SJCRH30 (cell line): ENCODE results near the gene BCAT1. TPM values are rescaled to one million over a fixed set of nuclear protein-coding genes. Genes with fewer than 3 reads are reported as not detected.
"Not testable (repeated sequence)": the region's sequence is repeated elsewhere in the genome, so short reads cannot be mapped to it uniquely, and the experiment has no call there.

ENCODE experiments used
- DNase-seq, 2 experiments: peaks; one replicate each; pipeline ENCODE4 v3.0.0-alpha.2; 2015 to 2020
- H3K27ac ChIP-seq: fragments of 250-450 bp; sonication (Bioruptor Pico); 2 replicates; pipeline ENCODE4 v1.5.1; 2020; ENCODE audit warnings: mild to moderate bottlenecking, moderate library complexity
- H3K27me3 ChIP-seq: fragments of 250-450 bp; sonication (Bioruptor Pico); 2 replicates; pipeline ENCODE4 v1.5.1; 2020; ENCODE audit warnings: mild to moderate bottlenecking, moderate library complexity
- H3K36me3 ChIP-seq: fragments of 250-450 bp; sonication (Bioruptor Pico); 2 replicates; pipeline ENCODE4 v1.5.1; 2020; ENCODE audit warnings: mild to moderate bottlenecking, moderate library complexity
- H3K4me1 ChIP-seq: fragments of 250-450 bp; sonication (Bioruptor Pico); 2 replicates; pipeline ENCODE4 v1.5.1; 2020; ENCODE audit warnings: mild to moderate bottlenecking, moderate library complexity
- H3K4me3 ChIP-seq: fragments of 250-450 bp; sonication (Bioruptor Pico); 2 replicates; pipeline ENCODE4 v1.5.1; 2020; ENCODE audit warnings: mild to moderate bottlenecking, moderate library complexity
- H3K9me3 ChIP-seq: fragments of 250-450 bp; sonication (Bioruptor Pico); replicated peaks from 2 replicates; pipeline ENCODE4 v1.5.1; 2020; ENCODE audit warnings: mild to moderate bottlenecking, moderate library complexity
- total RNA-seq: library from RNA; depleted of rRNA; stranded (reverse); fragments of >200 nt; shearing (Covaris generic); gene quantifications from 2 replicates; pipeline ENCODE4 v1.2.3, GENCODE V29; 2014

The BCAT1 gene
- total RNA-seq, 1 experiment from 2014 or later = 239 TPM

- Histone ChIP-seq H3K4me1 (peaks cover 33% of the 10 kb centered on the region), H3K4me3 (peak overlapping the region; percentile 87), H3K27me3 (no peaks in the 10 kb centered on the region), H3K27ac (peak overlapping the region; percentile 94), H3K36me3 (peaks cover 32% of the 10 kb centered on the region), H3K9me3 (no peaks in the 10 kb centered on the region)
- DNase-seq = peak in 1 of 2 experiments; percentile 34
Observed at GRCh38 chr12:24945845-24946244, 3.1 kb downstream of the BCAT1 start.

GRCh38 chr12:24945039-24945438 lies 3.9 kb downstream of the BCAT1 start:
- peaks cover 33% of the 10 kb centered on the region for H3K4me1 ChIP-seq
- DNase-seq = peak in 1 of 2 experiments; percentile 80
- peaks cover 40% of the 10 kb centered on the region for H3K36me3 ChIP-seq
- no peak overlapping the region for H3K4me3 ChIP-seq
- no peaks in the 10 kb centered on the region for H3K27me3 ChIP-seq
- H3K9me3 ChIP-seq = no peaks in the 10 kb centered on the region
- peak overlapping the region; percentile 94 for H3K27ac ChIP-seq

GRCh38 chr12:24944601-24944975 lies 4.3 kb downstream of the BCAT1 start:
- peaks cover 44% of the 10 kb centered on the region for H3K36me3 ChIP-seq
- H3K4me1 ChIP-seq = peaks cover 32% of the 10 kb centered on the region
- no peaks in the 10 kb centered on the region for H3K9me3 ChIP-seq
- H3K27me3 ChIP-seq = no peaks in the 10 kb centered on the region
- H3K27ac ChIP-seq = peak overlapping the region; percentile 94
- no peak for DNase-seq
- H3K4me3 ChIP-seq = no peak overlapping the region

GRCh38 chr12:24943947-24944600 lies 4.8 kb downstream of the BCAT1 start:
- Histone ChIP-seq H3K4me3 (peak overlapping the region; percentile 29), H3K36me3 (peaks cover 45% of the 10 kb centered on the region), H3K9me3 (no peaks in the 10 kb centered on the region), H3K27ac (peak overlapping the region; percentile 94), H3K4me1 (peaks cover 29% of the 10 kb centered on the region), H3K27me3 (no peaks in the 10 kb centered on the region)
- peak; percentile 93 to 98 for DNase-seq

- no peaks in the 10 kb centered on the region for H3K27me3 ChIP-seq
- peaks cover 63% of the 10 kb centered on the region for H3K36me3 ChIP-seq
- H3K4me1 ChIP-seq = peaks cover 31% of the 10 kb centered on the region
- no peaks in the 10 kb centered on the region for H3K9me3 ChIP-seq
- no peak for DNase-seq
- H3K4me3 ChIP-seq = no peak overlapping the region
- H3K27ac ChIP-seq = no peak overlapping the region
Observed at GRCh38 chr12:24940157-24940556, 8.7 kb downstream of the BCAT1 start.

GRCh38 chr12:24939551-24939950 lies 9.3 kb downstream of the BCAT1 start:
- not testable (repeated sequence) for H3K27me3 ChIP-seq, H3K9me3 ChIP-seq, H3K27ac ChIP-seq, H3K4me3 ChIP-seq, DNase-seq
- Histone ChIP-seq H3K4me1 (peaks cover 25% of the 10 kb centered on the region), H3K36me3 (peaks cover 63% of the 10 kb centered on the region)

GRCh38 chr12:24938341-24938740 lies 10.6 kb downstream of the BCAT1 start:
- H3K9me3 ChIP-seq = 0 out of 2 replicates have a peak, but pooled peaks cover 4% of the 10 kb centered on the region
- no peak overlapping the region for H3K27ac ChIP-seq
- peaks cover 74% of the 10 kb centered on the region for H3K36me3 ChIP-seq
- no peak overlapping the region for H3K4me3 ChIP-seq
- no peaks in the 10 kb centered on the region for H3K27me3 ChIP-seq
- H3K4me1 ChIP-seq = peaks cover 21% of the 10 kb centered on the region
- DNase-seq = no peak

- DNase-seq = peak in 1 of 2 experiments; percentile 42
Observed at GRCh38 chr12:24937553-24938244, 11.2 kb downstream of the BCAT1 start.

GRCh38 chr12:24933694-24934407 lies 15.1 kb downstream of the BCAT1 start:
- H3K36me3 ChIP-seq = peaks cover 47% of the 10 kb centered on the region
- no peaks in the 10 kb centered on the region for H3K27me3 ChIP-seq
- 0 out of 2 replicates have a peak, but pooled peaks cover 4% of the 10 kb centered on the region for H3K9me3 ChIP-seq
- no peak overlapping the region for H3K27ac ChIP-seq
- H3K4me3 ChIP-seq = no peak overlapping the region
- DNase-seq = no peak
- H3K4me1 ChIP-seq = peaks cover 40% of the 10 kb centered on the region

More at GRCh38 chr12:24937553-24938244, 11.2 kb downstream of the BCAT1 start:
- peaks cover 72% of the 10 kb centered on the region for H3K36me3 ChIP-seq
- no peak overlapping the region for H3K4me3 ChIP-seq
- no peak overlapping the region; the same call in 1 of the 2 replicates for H3K27ac ChIP-seq
- H3K27me3 ChIP-seq = no peaks in the 10 kb centered on the region
- 0 out of 2 replicates have a peak, but pooled peaks cover 4% of the 10 kb centered on the region for H3K9me3 ChIP-seq
- peaks cover 16% of the 10 kb centered on the region for H3K4me1 ChIP-seq

- no peak overlapping the region; the same call in 1 of the 2 replicates for H3K27ac ChIP-seq
- H3K4me1 ChIP-seq = peaks cover 28% of the 10 kb centered on the region
- no peak overlapping the region for H3K4me3 ChIP-seq
- no peaks in the 10 kb centered on the region for H3K27me3 ChIP-seq
- 0 out of 2 replicates have a peak, but pooled peaks cover 4% of the 10 kb centered on the region for H3K9me3 ChIP-seq
- peaks cover 31% of the 10 kb centered on the region for H3K36me3 ChIP-seq
- DNase-seq = peak in 1 of 2 experiments; percentile 43
Observed at GRCh38 chr12:24931666-24932405, 17.1 kb downstream of the BCAT1 start.

GRCh38 chr12:24929953-24930352 lies 18.9 kb downstream of the BCAT1 start:
- peak in 1 of 2 experiments; percentile 52 for DNase-seq
- Histone ChIP-seq H3K4me3 (no peak overlapping the region), H3K36me3 (peaks cover 21% of the 10 kb centered on the region), H3K4me1 (peaks cover 27% of the 10 kb centered on the region), H3K27ac (peak overlapping the region; percentile 76), H3K9me3 (peaks cover 4% of the 10 kb centered on the region; the same call in 1 of the 2 replicates), H3K27me3 (no peaks in the 10 kb centered on the region)

- not testable (repeated sequence) for H3K9me3 ChIP-seq, H3K27me3 ChIP-seq, H3K4me3 ChIP-seq
- DNase-seq = peak; percentile 58 to 70
- Histone ChIP-seq H3K4me1 (peaks cover 27% of the 10 kb centered on the region), H3K27ac (peak overlapping the region; percentile 76), H3K36me3 (peaks cover 19% of the 10 kb centered on the region)
Observed at GRCh38 chr12:24928533-24929306, 20.2 kb downstream of the BCAT1 start.

- DNase-seq = no peak
- Histone ChIP-seq H3K36me3 (peaks cover 13% of the 10 kb centered on the region), H3K27ac (peak overlapping the region; percentile 76), H3K4me3 (no peak overlapping the region), H3K27me3 (no peaks in the 10 kb centered on the region), H3K4me1 (peaks cover 27% of the 10 kb centered on the region), H3K9me3 (no peaks in the 10 kb centered on the region; the same call in 1 of the 2 replicates)
Observed at GRCh38 chr12:24928131-24928530, 20.8 kb downstream of the BCAT1 start.

GRCh38 chr12:24926080-24926479 lies 22.8 kb downstream of the BCAT1 start:
- Histone ChIP-seq H3K36me3 (peaks cover 12% of the 10 kb centered on the region), H3K4me1 (peaks cover 17% of the 10 kb centered on the region)
- DNase-seq, H3K4me3 ChIP-seq, H3K9me3 ChIP-seq, H3K27me3 ChIP-seq, H3K27ac ChIP-seq: not testable (repeated sequence)
